Stimulated activated naive B cell treated with anti-CD40 and anti-IgM and Interleukin-4, amounts not matched to agents 10 μg/mL and 1 μg/mL and 100 μg/mL, for 72 hours (primary cell): ENCODE results near the gene UBE2K.
A peak's percentile ranks its signal among the peaks of the same experiment; 100 is the strongest.
"Not testable (repeated sequence)": the region's sequence is repeated elsewhere in the genome, so short reads cannot be mapped to it uniquely, and the experiment has no call there.

Experiments
- ATAC-seq, 2 donors: fragments of 150-1000 bp; cut with Tn5 transposase; replicated peaks; 2 replicates each; pipeline ENCODE4 v1.10.0; 2021; ENCODE audit warnings: moderate library complexity in 1 of 2
- DNase-seq: peaks from one replicate; pipeline ENCODE4 v3.0.0; 2021
- H3K27ac Mint-ChIP-seq: one replicate; pipeline ENCODE4 v1.8.0; 2022; ENCODE audit warnings: mild to moderate bottlenecking, mixed read lengths
- H3K27me3 Mint-ChIP-seq, 2 donors: one replicate each; pipeline ENCODE4 v1.8.0; 2022; ENCODE audit warnings: mixed read lengths in 2 of 2
- H3K36me3 Mint-ChIP-seq, 2 donors: one replicate each; pipeline ENCODE4 v1.8.0; 2022; ENCODE audit warnings: mixed read lengths in 2 of 2, mild to moderate bottlenecking in 1 of 2
- H3K4me1 Mint-ChIP-seq, 2 donors: one replicate each; pipeline ENCODE4 v1.8.0; 2022; ENCODE audit warnings: mixed read lengths in 2 of 2, mild to moderate bottlenecking in 1 of 2
- H3K4me3 Mint-ChIP-seq, 2 donors: one replicate each; pipeline ENCODE4 v1.8.0; 2022; ENCODE audit warnings: mild to moderate bottlenecking in 2 of 2, mixed read lengths in 2 of 2, moderate library complexity in 1 of 2
- H3K9me3 Mint-ChIP-seq, 2 donors: one replicate each; pipeline ENCODE4 v1.8.0; 2022; ENCODE audit warnings: mixed read lengths in 2 of 2, mild to moderate bottlenecking in 1 of 2

Gene UBE2K

GRCh38 chr4:39813761-39814160 lies 115.8 kb downstream of the UBE2K start:
- not testable (repeated sequence) for DNase-seq, ATAC-seq, H3K27me3 Mint-ChIP-seq
- H3K27ac Mint-ChIP-seq, result peak overlapping the region; percentile 93
- H3K4me3 Mint-ChIP-seq, result peak overlapping the region in 1 of 2 donors; percentile 73
- H3K36me3 Mint-ChIP-seq, result peaks cover 5 to 34% of the 10 kb centered on the region in 2 donors
- peaks cover 17 to 20% of the 10 kb centered on the region in 2 donors for H3K4me1 Mint-ChIP-seq
- H3K9me3 Mint-ChIP-seq, result peaks cover 10 to 25% of the 10 kb centered on the region in 2 donors

- no peak for DNase-seq
- H3K4me1 Mint-ChIP-seq, result peaks cover 17 to 20% of the 10 kb centered on the region in 2 donors
- peak overlapping the region; percentile 93 for H3K27ac Mint-ChIP-seq
- peaks cover 0 to 7% of the 10 kb centered on the region in 2 donors for H3K27me3 Mint-ChIP-seq
- peaks cover 9 to 25% of the 10 kb centered on the region in 2 donors for H3K9me3 Mint-ChIP-seq
- H3K4me3 Mint-ChIP-seq, result peak overlapping the region; percentile 50 to 73
- H3K36me3 Mint-ChIP-seq, result peaks cover 5 to 31% of the 10 kb centered on the region in 2 donors
- ATAC-seq, result peak in 1 of 2 donors; percentile 29
These were observed 116.7 kb downstream of the UBE2K start for GRCh38 chr4:39814403-39815185.

- Mint-ChIP-seq H3K9me3 (peaks cover 4 to 12% of the 10 kb centered on the region in 2 donors), H3K27me3 (no peaks in the 10 kb centered on the region), H3K36me3 (peaks cover 9 to 28% of the 10 kb centered on the region in 2 donors), H3K27ac (no peak overlapping the region), H3K4me1 (peaks cover 8 to 10% of the 10 kb centered on the region in 2 donors), H3K4me3 (no peak overlapping the region)
- ATAC-seq, result no peak
- DNase-seq, result no peak
These were observed 120.7 kb downstream of the UBE2K start for GRCh38 chr4:39818646-39819045.

GRCh38 chr4:39820186-39820585 lies 122.2 kb downstream of the UBE2K start:
- DNase-seq (no peak), ATAC-seq (no peak)
- Mint-ChIP-seq H3K4me1 (no peaks in the 10 kb centered on the region), H3K27me3 (no peaks in the 10 kb centered on the region), H3K9me3 (no peaks in the 10 kb centered on the region), H3K36me3 (peaks cover 13 to 18% of the 10 kb centered on the region in 2 donors), H3K27ac (no peak overlapping the region), H3K4me3 (no peak overlapping the region)

- Mint-ChIP-seq H3K9me3 (no peaks in the 10 kb centered on the region), H3K27ac (peak overlapping the region; percentile 16), H3K36me3 (peaks cover 17 to 18% of the 10 kb centered on the region in 2 donors), H3K27me3 (no peaks in the 10 kb centered on the region), H3K4me1 (no peaks in the 10 kb centered on the region), H3K4me3 (no peak overlapping the region)
- no peak for DNase-seq
- ATAC-seq, result no peak
These were observed 124.0 kb downstream of the UBE2K start for GRCh38 chr4:39821951-39822350.

- Mint-ChIP-seq H3K4me1 (no peaks in the 10 kb centered on the region), H3K4me3 (no peak overlapping the region), H3K27ac (no peak overlapping the region), H3K36me3 (peaks cover 18 to 20% of the 10 kb centered on the region in 2 donors), H3K27me3 (no peaks in the 10 kb centered on the region), H3K9me3 (no peaks in the 10 kb centered on the region)
- DNase-seq (no peak), ATAC-seq (no peak)
These were observed 124.7 kb downstream of the UBE2K start for GRCh38 chr4:39822662-39823061.

GRCh38 chr4:39823191-39823590 lies 125.3 kb downstream of the UBE2K start:
- Mint-ChIP-seq H3K27ac (peak overlapping the region; percentile 51), H3K4me1 (no peaks in the 10 kb centered on the region), H3K36me3 (peaks cover 22 to 25% of the 10 kb centered on the region in 2 donors), H3K4me3 (no peak overlapping the region), H3K9me3 (no peaks in the 10 kb centered on the region), H3K27me3 (no peaks in the 10 kb centered on the region)
- DNase-seq (no peak), ATAC-seq (no peak)

GRCh38 chr4:39825090-39825489 lies 127.2 kb downstream of the UBE2K start:
- DNase-seq, result no peak
- Mint-ChIP-seq H3K27me3 (no peaks in the 10 kb centered on the region), H3K9me3 (no peaks in the 10 kb centered on the region), H3K4me3 (no peak overlapping the region), H3K4me1 (no peaks in the 10 kb centered on the region), H3K27ac (no peak overlapping the region), H3K36me3 (peaks cover 28 to 35% of the 10 kb centered on the region in 2 donors)
- no peak for ATAC-seq

- H3K27me3 Mint-ChIP-seq, result no peaks in the 10 kb centered on the region
- no peak overlapping the region for H3K4me3 Mint-ChIP-seq
- no peaks in the 10 kb centered on the region for H3K4me1 Mint-ChIP-seq
- peaks cover 28 to 34% of the 10 kb centered on the region in 2 donors for H3K36me3 Mint-ChIP-seq
- H3K27ac Mint-ChIP-seq, result no peak overlapping the region
- ATAC-seq (no peak), DNase-seq (no peak)
- no peaks in the 10 kb centered on the region for H3K9me3 Mint-ChIP-seq
These were observed 127.8 kb downstream of the UBE2K start for GRCh38 chr4:39825741-39826231.
